GM21723 (cell line): Measurements from ENCODE around the gene NFIX.

Experiments used
- ATAC-seq: cut with Tn5 transposase; IDR thresholded peaks from one replicate; pipeline ENCODE4 v1.9.1; 2021; ENCODE audit warnings: mild to moderate bottlenecking, moderate library complexity; ENCODE audit not compliant: unreplicated experiment

Gene NFIX

GRCh38 chr19:13006431-13007281 lies 11.4 kb downstream of the NFIX start:
- no peak for ATAC-seq

- ATAC-seq = no peak
These were observed 12.2 kb downstream of the NFIX start for GRCh38 chr19:13007292-13008045.

- no peak for ATAC-seq
These were observed 13.9 kb downstream of the NFIX start for GRCh38 chr19:13008926-13009787.

GRCh38 chr19:13010038-13010991 lies 15.0 kb downstream of the NFIX start:
- no peak for ATAC-seq

- ATAC-seq = no peak
These were observed 15.8 kb downstream of the NFIX start for GRCh38 chr19:13010992-13011652.

GRCh38 chr19:13011653-13012389 lies 16.5 kb downstream of the NFIX start:
- ATAC-seq = no peak

- no peak for ATAC-seq
These were observed 17.1 kb downstream of the NFIX start for GRCh38 chr19:13012390-13012689.

- ATAC-seq = no peak
These were observed 17.7 kb downstream of the NFIX start for GRCh38 chr19:13012690-13013608.

GRCh38 chr19:13013649-13014048 lies 18.4 kb downstream of the NFIX start:
- ATAC-seq = no peak

GRCh38 chr19:13014101-13014920 lies 19.0 kb downstream of the NFIX start:
- no peak for ATAC-seq

GRCh38 chr19:13014921-13015280 lies 19.6 kb downstream of the NFIX start:
- ATAC-seq = no peak

GRCh38 chr19:13015361-13016223 lies 20.3 kb downstream of the NFIX start:
- ATAC-seq = no peak

- ATAC-seq = no peak
These were observed 21.0 kb downstream of the NFIX start for GRCh38 chr19:13016245-13016627.

GRCh38 chr19:13016628-13017305 lies 21.5 kb downstream of the NFIX start:
- ATAC-seq = no peak

GRCh38 chr19:13017306-13018034 lies 22.2 kb downstream of the NFIX start:
- ATAC-seq = no peak
